Smooth muscle cell (in vitro differentiated cells): Measurements from ENCODE around the gene NDUFS8. TPM values are rescaled to one million over a fixed set of nuclear protein-coding genes. Genes with fewer than 3 reads are reported as not detected.

ENCODE experiments used
- DNase-seq: peaks from one replicate; lab custom pipeline; 2025; ENCODE audit not compliant: unreplicated experiment; lab: John Stamatoyannopoulos, UW
- H2AFZ ChIP-seq: fragments of 200-600 bp; sonication (generic); 2 replicates; pipeline ENCODE4 v1.6.0; 2016; ENCODE audit warnings: antibody characterized with exemption, low read depth, mild to moderate bottlenecking
- H3F3A ChIP-seq: fragments of 200-600 bp; sonication (generic); 2 replicates; pipeline ENCODE4 v1.6.0; 2017; ENCODE audit warnings: antibody characterized with exemption, low read depth
- H3K27ac ChIP-seq: fragments of 200-600 bp; sonication (generic); 2 replicates; pipeline ENCODE4 v1.5.1; 2016; ENCODE audit warnings: low read depth, mild to moderate bottlenecking
- H3K27me3 ChIP-seq: fragments of 200-600 bp; sonication (generic); 2 replicates; pipeline ENCODE4 v1.6.1; 2016; ENCODE audit warnings: low read depth, mild to moderate bottlenecking
- H3K36me3 ChIP-seq: fragments of 200-600 bp; sonication (generic); 2 replicates; pipeline ENCODE4 v1.5.1; 2016; ENCODE audit warnings: low read depth
- H3K4me1 ChIP-seq: fragments of 200-600 bp; sonication (generic); 2 replicates; pipeline ENCODE4 v1.5.1; 2016; ENCODE audit warnings: low read depth
- H3K4me2 ChIP-seq: fragments of 200-600 bp; sonication (generic); 2 replicates; pipeline ENCODE4 v1.6.0; 2016; ENCODE audit warnings: mild to moderate bottlenecking
- H3K4me3 ChIP-seq: fragments of 200-600 bp; sonication (generic); 2 replicates; pipeline ENCODE4 v1.5.1; 2016; ENCODE audit warnings: mild to moderate bottlenecking
- H3K79me2 ChIP-seq: fragments of 200-600 bp; sonication (generic); 2 replicates; pipeline ENCODE4 v1.6.0; 2016; ENCODE audit warnings: low read depth, mild to moderate bottlenecking
- H3K9ac ChIP-seq: fragments of 200-600 bp; sonication (generic); 2 replicates; pipeline ENCODE4 v1.6.0; 2016; ENCODE audit warnings: low read depth
- H3K9me3 ChIP-seq: fragments of 200-600 bp; sonication (generic); replicated peaks from 2 replicates; pipeline ENCODE4 v1.5.1; 2016; ENCODE audit warnings: low read depth
- H4K20me1 ChIP-seq: fragments of 200-600 bp; sonication (generic); 2 replicates; pipeline ENCODE4 v1.6.0; 2016; ENCODE audit warnings: low read depth
- WGBS: methylation state at CpG from one replicate; pipeline ENCODE4 v1.1.7; 2016; ENCODE audit warnings: low lambda C conversion rate; 5-methylcytosine and 5-hydroxymethylcytosine counted together
- polyA plus RNA-seq: library from polyadenylated mRNA; unstranded; fragments of >200 nt; fragmentation: Nextera tagmentation; extraction: Ambion mirVana; gene quantifications from 2 replicates; pipeline ENCODE4 v1.2.1, GENCODE V29; 2016
- total RNA-seq: library from RNA; depleted of rRNA; stranded (reverse); fragments of >200 nt; gene quantifications from 2 replicates; pipeline ENCODE4 v1.2.3, GENCODE V29; 2014
- TF ChIP-seq, protein P1 (sequence below): fragments of 200-600 bp; sonication (generic); IDR thresholded peaks from 2 replicates; pipeline ENCODE4 v1.5.1; 2017; ENCODE audit warnings: borderline replicate concordance, mild to moderate bottlenecking, antibody characterized with exemption; ENCODE audit not compliant: insufficient read depth, poor library complexity, severe bottlenecking

NDUFS8 gene
- total and polyA plus RNA-seq, 2 experiments from 2014 or later: 165 to 314 TPM

DNA sequence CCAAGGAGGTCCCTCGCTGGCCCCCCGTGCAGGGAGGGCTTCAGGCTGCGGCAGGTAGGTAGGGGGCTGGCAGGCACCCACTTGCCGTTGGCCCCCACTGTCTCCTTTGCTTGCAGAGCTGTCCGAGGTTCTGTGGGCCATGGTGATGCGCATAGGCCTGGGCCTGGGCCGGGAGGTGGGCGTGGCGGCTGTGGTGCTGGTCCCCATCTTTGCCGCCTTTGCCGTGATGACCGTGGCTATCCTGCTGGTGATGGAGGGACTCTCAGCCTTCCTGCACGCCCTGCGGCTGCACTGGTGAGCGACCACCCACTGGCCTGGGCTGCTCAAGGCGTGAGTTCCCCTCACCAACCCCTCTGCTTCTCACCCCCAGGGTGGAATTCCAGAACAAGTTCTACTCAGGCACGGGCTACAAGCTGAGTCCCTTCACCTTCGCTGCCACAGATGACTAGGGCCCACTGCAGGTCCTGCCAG, 19.9 kb downstream of the NDUFS8 start:
- DNase-seq: no peak
- TF ChIP-seq, protein P1, sequence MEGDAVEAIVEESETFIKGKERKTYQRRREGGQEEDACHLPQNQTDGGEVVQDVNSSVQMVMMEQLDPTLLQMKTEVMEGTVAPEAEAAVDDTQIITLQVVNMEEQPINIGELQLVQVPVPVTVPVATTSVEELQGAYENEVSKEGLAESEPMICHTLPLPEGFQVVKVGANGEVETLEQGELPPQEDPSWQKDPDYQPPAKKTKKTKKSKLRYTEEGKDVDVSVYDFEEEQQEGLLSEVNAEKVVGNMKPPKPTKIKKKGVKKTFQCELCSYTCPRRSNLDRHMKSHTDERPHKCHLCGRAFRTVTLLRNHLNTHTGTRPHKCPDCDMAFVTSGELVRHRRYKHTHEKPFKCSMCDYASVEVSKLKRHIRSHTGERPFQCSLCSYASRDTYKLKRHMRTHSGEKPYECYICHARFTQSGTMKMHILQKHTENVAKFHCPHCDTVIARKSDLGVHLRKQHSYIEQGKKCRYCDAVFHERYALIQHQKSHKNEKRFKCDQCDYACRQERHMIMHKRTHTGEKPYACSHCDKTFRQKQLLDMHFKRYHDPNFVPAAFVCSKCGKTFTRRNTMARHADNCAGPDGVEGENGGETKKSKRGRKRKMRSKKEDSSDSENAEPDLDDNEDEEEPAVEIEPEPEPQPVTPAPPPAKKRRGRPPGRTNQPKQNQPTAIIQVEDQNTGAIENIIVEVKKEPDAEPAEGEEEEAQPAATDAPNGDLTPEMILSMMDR: no peak
- 92% methylated on average over 18 of the region's 18 CpGs for WGBS

DNA sequence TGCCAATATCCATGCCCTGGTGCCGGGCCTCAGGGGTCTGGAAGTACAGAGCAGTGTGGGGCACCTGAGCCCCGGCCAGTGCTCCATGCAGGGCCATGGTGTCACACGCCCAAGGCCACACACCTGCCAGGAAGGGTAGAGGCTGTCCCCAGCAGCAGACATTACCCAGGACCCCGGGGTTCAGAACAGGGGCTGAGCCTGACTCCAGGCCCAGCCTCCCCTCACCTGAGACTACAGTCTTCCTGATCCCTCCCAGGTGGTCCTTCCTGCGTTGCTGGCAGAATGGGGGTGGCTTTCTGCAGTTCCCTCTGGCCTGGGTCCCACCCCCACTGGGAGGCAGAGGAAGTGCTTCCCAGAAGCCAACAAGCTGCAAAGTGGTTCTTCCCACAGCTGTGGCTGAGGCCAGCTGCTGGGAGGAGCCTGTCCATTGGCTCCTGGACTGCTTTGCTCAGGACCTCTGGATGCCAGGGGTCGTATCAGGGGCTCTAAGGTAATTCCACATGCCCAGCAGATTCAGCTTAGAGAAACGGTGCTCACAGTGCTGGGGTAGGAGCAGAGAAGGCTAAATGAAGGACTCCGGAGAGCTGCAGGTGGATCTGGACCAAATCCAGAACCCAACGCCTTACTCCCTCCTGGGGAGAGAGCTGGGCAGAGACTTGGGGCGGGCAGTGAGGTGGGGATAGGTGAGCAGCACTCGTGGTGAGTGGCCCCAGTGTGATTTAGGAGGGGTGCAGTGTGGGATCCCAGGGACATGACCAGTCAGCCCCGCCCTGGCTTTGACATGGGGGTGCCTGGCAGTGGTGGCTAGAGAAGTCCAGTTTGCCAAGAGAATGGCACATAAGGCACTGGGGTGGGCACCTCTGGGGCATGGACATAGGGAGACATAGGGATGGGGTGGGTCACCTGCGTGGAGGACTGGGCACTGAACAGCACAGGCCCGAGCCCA, 21.0 kb downstream of the NDUFS8 start:
- H3K36me3 ChIP-seq: no peaks in the 10 kb centered on the region
- no peaks in the 10 kb centered on the region for H3K4me1 ChIP-seq
- 92% methylated on average over 14 of the region's 14 CpGs for WGBS
- H3K79me2 ChIP-seq: no peaks in the 10 kb centered on the region
- TF ChIP-seq, protein P1: no peak
- H3K4me2 ChIP-seq: no peak overlapping the region
- H3K9me3 ChIP-seq: no peaks in the 10 kb centered on the region
- DNase-seq: no peak
- H3K9ac ChIP-seq: no peak overlapping the region
- H3F3A ChIP-seq: peaks cover 10% of the 10 kb centered on the region
- H3K27me3 ChIP-seq: no peaks in the 10 kb centered on the region
- no peak overlapping the region for H3K27ac ChIP-seq
- H2AFZ ChIP-seq: no peak overlapping the region
- H3K4me3 ChIP-seq: no peak overlapping the region
- no peaks in the 10 kb centered on the region for H4K20me1 ChIP-seq

More for the DNA sequence above, 19.9 kb downstream of the NDUFS8 start:
- H3K4me3 ChIP-seq: no peak overlapping the region
- no peak overlapping the region for H3K4me2 ChIP-seq
- no peaks in the 10 kb centered on the region for H4K20me1 ChIP-seq
- no peaks in the 10 kb centered on the region for H3K9me3 ChIP-seq
- H3K9ac ChIP-seq: no peak overlapping the region
- H3K79me2 ChIP-seq: no peaks in the 10 kb centered on the region
- no peaks in the 10 kb centered on the region for H3K36me3 ChIP-seq
- H3K27ac ChIP-seq: no peak overlapping the region
- no peak overlapping the region for H2AFZ ChIP-seq
- peaks cover 10% of the 10 kb centered on the region for H3F3A ChIP-seq
- H3K4me1 ChIP-seq: no peaks in the 10 kb centered on the region
- no peaks in the 10 kb centered on the region for H3K27me3 ChIP-seq

DNA sequence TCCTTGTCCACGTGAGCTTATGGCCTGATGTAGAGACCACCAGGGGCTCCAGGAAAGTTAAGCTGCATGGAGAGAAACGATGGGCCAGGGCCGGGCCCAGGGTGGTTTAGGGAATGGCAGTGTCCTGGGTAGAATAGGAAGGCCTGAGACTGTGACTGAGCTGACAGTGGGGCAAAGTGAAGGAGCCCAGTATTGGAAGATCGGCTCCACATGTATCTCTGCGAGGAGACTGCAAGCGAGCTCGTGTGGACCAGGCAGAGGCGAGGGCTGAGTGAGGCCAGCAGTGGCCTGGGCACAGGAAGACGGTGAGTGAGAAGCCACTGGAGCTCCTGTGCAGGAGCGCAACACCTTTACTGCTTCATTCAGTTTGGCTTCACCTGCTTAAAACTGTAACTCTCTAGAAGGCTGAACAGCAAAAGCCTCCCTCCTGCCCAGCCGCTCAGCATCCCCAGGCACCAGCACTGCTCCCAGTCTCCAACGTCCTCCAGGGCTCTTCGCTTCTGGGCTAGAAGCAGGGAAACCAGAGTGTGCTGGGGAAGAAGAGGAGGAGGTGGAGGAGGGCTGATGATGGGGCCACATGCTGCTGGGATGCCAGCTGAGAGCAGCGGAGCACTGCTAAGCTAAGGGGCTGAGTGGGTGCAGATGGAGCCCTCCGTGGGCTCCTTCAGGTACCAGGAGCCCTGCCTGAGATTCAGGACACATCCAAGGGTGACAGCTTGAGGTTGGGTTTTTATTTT, 21.8 kb downstream of the NDUFS8 start:
- H3K27ac ChIP-seq: no peak overlapping the region
- H3K9ac ChIP-seq: no peak overlapping the region
- no peak overlapping the region for H3K4me3 ChIP-seq
- no peak overlapping the region for H3K4me2 ChIP-seq
- DNase-seq: no peak
- H3K36me3 ChIP-seq: no peaks in the 10 kb centered on the region
- no peaks in the 10 kb centered on the region for H3K79me2 ChIP-seq
- no peak overlapping the region for H2AFZ ChIP-seq
- no peaks in the 10 kb centered on the region for H3K9me3 ChIP-seq
- WGBS: 90% methylated on average over 15 of the region's 15 CpGs
- H3K27me3 ChIP-seq: no peaks in the 10 kb centered on the region
- H4K20me1 ChIP-seq: no peaks in the 10 kb centered on the region
- no peaks in the 10 kb centered on the region for H3K4me1 ChIP-seq
- TF ChIP-seq, protein P1: no peak
- peaks cover 10% of the 10 kb centered on the region for H3F3A ChIP-seq
